GM19438 (cell line): ENCODE measurements around the gene NPAS3.

Experiments
- ATAC-seq: cut with Tn5 transposase; IDR thresholded peaks from one replicate; pipeline ENCODE4 v1.9.1; 2021; ENCODE audit warnings: low read depth; ENCODE audit not compliant: unreplicated experiment

The NPAS3 gene

DNA sequence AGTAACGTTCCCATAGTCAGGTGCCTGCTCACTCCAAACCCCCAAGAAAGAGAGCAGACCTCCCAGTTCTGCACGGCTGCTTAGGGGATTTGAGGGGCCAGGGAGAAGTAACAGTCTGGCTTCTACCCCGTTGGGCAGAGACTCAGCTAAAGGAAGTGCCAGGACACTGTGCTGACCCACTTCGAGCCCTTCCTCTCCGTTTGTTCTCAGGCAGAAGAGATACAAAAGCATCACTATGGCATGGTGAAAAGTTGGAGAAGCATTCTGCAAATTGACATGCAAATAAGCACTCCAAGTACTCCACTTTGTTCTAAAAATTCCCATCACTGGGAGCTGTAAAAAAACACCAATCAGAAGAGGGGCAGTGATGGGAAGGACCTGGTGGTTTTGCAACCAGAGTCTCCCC, 773.1 kb downstream of the NPAS3 start:
- ATAC-seq: no peak

DNA sequence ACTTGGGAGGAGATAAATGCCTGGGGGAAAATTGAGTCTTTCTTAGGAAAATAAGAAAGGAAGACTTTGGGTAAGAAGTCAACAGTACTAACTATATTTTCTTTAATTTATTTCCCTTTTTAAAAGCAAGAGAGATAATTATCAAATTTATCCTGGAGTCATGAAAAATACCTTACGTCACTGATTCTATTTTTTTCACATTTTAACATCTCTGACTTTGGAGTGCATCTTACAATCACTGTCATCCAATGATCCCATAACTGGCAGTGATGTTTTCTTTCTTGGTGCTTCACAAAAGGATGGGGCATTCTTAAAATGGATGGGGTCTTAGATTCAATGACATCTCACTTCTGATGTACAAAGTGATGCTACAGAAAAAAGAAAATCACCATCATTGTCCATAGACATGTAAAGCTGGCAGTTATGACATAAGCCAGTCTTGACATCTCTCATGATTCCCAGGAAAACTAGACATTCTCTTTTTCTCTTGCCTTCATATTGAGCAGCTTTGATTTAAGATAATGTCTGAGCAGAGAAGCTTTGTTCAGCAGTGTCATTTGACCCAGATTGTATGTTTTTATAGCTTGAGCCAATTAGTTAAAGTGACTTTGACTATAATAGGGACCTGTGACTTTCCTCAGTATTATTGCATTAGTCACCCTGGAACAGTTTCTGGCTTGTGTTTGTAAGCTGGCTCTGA, 776.0 kb downstream of the NPAS3 start:
- ATAC-seq: no peak

DNA sequence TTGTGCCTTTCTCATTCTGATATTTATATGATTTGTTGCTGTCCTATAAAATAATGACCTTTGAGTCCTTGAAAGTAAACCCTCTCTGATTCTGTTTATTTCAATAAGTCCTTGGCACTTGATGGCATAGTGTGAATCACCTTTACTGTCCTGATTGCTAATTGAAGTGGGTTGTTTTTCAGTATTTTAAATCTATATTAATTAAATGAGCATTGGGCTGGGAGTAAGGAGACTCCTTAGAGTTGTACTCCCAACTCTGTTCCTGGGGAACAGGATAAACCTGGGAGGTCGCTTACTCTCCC, 776.5 kb downstream of the NPAS3 start:
- no peak for ATAC-seq

DNA sequence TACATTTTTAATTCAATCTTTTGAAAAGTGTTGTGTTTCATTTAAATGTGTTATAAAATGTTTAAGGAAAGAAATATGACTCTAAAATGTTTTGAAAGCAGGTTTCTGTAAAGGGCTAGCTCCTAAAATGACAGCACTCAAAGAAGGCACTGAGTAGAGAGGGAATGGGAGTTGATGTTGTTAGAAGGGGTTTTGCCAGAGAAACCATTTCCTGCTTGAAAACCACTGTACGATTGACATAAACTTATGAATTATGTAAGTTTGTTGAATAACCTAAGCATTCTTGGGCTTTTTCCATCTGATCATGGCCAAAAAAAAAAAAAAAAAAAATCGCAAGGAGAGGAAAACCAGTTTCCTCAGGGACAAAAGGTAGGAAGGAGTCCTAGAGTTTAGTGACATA, 778.2 kb downstream of the NPAS3 start:
- ATAC-seq: no peak

DNA sequence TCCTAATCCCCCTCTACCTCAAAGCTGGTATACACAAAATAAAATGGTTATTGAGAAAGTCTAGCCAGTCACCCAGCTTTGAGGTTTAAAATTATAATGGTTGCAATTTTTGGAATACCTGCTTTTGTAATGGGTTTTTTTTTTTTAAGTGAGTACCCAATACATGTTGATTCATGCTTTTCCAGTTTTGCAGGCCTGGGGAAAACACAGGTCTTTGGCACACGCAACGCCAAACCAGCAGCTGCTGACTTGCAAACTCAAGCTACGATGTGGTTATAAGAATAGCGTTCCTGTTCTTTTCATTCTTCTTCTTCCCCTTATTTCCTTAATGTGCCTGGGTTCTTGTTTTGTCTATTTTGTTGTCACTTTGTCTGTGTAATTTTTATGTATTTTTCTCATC, 779.2 kb downstream of the NPAS3 start:
- ATAC-seq: no peak

DNA sequence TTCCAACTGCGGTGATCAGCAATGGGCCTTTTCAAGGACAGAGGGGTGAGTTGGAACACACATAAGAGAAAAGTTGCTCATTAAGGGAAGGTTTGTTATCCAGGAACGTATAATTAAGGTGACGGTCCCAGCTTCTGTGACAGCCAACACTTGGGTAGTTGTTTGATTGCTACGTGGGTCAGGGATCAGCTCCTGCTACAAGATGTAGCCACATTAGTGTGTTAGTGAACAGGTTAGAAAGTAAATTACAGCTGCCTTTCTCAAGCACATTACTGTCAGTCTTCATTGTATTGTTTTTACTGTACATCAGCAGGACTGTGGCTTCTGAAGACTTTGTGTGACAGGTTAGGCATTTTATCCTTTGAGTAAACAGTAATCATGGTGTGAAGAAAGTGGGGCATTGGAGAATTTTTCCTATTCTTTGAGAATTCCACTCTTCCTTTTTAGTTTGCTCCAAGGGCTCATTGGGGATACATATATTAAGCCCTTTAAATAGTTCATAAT, 781.7 kb downstream of the NPAS3 start:
- ATAC-seq: no peak

DNA sequence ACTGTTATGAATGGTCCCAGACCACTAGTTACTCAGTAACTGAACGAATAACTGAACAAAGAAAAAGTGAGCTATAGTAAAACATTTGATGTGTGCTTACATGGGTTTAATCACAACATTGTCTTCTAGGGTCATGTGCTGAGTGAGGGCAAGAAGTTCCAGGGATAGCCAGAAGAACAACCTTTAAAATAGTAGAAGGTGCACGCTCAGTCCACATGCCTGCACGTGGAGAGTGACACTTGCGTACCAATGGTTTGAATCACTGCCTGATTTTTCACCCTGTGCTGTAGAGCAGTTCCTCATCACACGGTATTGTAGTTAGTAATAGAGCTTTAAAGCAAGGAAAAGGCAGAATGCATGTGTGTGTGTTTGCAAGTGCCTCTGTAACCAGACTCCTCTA, 788.0 kb downstream of the NPAS3 start:
- no peak for ATAC-seq

DNA sequence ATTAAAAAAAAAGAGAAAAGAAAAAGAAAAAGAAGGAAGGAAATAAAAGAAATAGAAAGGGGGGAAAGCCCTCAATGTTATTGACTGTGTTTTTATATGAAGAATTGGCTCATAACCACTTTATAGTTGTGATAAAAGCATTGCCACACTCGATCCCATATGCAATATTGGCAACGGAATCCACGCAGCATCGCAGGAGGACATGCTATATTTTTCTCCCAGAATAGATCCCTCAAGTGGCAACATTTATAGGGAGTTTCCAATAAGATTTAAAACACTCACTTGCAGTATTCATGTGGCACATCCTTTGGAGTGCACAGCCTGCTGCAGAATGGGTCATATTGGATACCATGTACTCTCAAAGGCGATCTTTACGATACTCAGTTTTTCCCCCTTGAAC, 788.9 kb downstream of the NPAS3 start:
- no peak for ATAC-seq

DNA sequence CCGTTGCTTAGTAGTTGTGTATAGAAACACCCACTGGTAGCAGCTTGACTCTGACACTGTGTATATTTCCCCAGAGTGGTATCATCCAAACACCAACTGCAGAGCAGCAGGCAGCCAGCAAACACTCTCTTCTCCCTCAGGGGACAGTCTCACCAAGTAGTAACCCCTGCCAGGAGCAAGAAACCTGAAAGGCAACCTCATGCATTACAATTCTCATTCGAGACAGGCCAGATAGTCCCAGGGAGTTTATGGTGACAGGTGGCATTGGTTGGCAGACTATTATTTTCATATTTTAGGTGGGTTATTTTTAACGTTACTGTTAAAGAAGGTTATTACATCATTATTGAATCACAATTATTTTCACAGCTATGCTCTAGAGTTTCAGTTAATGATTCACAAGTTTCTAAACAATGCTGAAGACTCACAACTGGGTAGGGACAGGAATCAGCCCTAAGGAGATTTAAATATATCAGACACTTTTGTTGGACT, 789.4 kb downstream of the NPAS3 start:
- no peak for ATAC-seq

DNA sequence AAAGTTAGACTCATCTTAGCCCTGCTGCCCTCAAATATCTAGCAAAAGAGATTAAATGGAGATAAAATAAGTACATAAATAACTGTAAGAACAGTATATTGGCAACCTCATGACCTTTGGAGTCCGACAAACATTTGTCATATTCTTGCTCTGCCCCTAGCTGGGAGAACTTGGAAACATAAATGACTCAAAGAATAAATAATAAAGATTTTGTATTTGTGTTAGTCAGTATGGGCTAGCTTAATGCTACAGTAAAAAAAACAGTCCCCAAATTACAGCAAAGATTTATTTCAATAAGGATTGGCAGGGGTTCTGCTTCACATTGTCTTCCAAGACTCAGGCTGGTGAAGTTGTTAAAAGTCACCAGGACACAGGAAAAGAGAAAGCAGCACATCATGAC, 791.5 kb downstream of the NPAS3 start:
- no peak for ATAC-seq

DNA sequence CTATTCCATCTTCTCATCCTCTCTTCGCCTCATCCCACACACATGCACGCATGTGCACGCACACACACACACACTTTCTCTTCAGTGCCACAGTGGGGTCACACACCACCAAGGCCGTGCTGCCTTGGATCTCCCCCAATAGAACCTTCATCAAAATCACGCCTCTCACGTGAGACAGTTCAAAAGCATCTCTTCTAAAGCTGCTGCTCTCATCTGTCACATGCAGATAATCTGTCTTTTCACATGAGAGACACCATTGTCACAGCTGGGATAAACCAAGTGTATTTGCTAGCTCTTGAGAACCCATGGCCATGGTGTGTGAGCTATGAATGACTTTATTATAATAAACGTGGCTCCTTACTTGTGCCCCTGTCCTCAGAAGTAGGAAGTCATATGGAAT, 793.5 kb downstream of the NPAS3 start:
- ATAC-seq: no peak

DNA sequence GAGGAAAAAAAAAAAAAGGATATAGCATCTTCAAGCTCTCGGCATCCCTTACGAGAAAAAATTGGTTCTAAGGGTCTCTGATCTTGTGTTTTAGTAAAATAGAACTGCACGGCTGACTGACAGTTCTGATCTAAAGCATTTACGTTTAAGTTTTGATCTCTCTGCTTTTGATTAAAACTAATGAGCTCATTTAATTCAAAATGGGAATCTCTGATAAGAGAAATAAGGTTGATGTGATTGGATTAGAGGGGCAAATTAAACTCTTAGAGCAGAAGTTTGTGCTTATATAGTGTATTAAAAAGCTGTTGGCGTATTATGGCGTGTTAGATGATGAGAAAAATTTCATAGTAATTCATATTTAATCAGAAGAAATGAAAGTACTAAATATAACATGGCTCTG, 794.6 kb downstream of the NPAS3 start:
- ATAC-seq: no peak

DNA sequence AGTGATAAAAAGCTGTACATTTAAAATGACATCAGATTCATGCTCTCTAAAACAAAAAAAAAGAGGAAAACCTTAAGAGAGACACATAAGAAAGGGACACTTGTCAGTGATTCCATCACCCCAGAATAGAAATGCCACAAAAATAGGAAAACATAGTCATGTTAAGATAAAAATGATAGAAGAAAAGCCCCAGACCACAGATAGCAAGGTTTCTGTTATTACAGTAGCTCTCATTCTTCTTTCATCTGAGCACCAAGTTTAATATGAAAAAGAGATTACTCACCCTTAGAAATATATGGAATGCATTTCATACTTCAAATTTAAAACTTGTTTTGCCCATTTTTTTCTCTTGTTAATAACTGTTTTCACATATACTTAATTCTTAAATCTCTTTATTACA, 795.0 kb downstream of the NPAS3 start:
- ATAC-seq: no peak

DNA sequence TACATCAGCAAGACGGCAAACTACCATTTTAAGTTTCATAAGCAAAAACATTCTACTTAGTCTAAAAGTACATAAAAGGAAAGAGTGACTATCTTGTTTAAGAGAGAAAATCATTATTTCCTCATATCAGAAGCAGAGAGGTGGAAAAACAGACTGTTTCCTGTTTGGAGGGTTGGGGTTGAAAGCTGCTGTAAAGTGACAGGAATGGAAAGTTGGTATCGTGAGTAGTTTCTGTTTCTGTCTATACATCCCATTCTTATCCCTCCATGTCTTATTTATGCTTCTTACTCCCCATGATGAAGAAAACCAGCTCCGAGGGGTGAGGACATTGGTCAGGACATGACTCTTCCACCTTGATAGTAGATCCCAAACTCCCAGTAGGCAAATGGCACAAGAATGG, 795.7 kb downstream of the NPAS3 start:
- ATAC-seq: no peak

DNA sequence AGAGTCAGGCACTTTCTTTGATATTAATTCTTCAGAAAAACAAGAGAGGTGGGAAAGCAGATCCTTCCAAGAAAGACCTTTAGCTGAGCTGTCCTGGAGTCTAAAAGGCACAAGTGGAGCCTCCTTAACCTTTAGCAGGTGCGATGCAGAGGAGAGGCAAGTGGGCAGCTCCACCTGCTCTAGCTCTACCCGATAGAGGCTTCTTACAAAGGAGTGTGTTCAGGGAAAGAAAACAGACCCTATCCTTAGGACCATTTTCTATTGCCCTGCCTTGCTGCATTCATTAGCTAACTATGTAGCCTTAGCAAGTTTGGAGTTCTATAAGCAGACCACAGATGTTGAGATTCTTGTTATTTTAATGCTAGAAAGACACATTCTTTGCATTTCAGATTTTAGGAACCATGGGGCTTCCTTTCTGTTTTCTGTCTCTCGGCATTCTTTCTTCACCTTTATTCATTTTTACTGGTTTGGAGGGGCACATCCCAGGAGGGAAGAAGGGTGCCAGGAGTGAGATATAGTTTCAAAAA, 797.7 kb downstream of the NPAS3 start:
- ATAC-seq: no peak

DNA sequence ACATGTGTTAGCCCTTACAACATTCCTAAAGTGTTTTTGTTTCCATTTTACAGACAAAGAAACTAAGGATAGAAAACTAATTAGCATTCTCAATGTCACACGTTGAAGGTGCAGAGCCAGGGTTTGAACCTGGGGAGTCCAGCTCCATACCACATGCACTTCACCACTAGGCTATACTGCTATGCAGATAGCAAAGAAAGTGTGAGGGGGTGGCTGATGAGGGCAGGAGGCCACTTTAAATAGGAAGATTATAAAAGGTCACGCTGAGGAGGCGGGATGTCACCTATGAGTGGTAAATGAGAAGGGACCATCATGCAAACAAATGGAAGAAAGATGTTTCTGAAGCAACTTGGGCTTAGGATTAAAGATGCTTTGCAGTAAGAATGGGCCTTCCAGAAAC, 798.3 kb downstream of the NPAS3 start:
- ATAC-seq: no peak

DNA sequence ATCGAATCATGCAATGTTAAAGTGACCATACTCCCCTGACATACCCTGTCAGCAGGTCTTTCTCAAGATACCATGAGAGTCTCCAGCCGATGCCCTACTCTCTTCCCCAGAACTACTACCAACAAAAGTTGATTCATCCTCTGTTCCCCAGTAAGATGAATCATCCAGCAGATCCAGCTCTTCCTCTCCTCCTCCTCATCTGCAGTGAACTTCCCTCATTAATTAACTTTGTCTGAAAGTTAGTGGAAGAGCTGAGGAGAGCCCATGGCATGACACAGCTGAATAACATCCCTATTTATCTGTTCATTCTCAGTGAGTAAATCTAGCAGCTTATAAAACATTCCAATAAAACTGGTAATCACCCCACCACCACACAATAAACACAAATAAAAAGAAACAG, 798.8 kb downstream of the NPAS3 start:
- ATAC-seq: no peak

DNA sequence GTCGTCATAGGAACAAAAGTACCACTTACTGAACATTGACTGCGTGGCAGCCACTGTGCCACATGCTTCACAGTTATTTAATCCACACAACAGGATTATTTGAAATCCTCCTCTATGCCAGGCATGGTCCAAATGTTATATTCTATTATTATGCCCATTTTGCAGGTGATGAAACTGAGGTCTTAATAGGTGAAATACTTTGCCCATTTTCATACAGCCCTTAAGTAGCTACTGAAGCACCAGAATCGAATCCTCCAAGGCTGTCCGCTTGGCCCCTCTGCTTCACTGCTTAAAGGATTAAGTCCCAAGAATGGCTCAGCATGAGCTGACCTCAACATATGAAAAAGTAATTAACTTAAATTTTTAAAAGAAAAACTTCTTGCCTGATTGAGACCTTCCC, 799.4 kb downstream of the NPAS3 start:
- no peak for ATAC-seq

DNA sequence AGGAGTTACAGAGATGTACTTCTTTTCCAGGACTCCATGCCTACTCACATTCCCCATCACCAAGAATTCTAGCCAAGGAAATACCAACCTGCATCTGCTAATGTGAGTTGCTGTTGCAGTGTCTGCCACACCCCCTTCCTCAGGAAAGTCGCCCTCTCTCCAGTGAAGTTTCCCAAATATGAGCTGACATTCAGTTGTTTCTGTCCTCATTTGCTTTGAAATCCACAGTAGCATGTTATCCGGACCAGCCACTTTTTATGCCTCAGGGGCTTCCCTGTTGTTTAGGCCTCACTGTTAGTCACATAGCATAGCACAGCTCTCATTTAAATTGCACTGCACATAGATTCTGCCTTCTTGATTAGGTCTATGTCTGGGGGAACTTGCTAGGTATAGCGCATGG, 799.8 kb downstream of the NPAS3 start:
- ATAC-seq: no peak

DNA sequence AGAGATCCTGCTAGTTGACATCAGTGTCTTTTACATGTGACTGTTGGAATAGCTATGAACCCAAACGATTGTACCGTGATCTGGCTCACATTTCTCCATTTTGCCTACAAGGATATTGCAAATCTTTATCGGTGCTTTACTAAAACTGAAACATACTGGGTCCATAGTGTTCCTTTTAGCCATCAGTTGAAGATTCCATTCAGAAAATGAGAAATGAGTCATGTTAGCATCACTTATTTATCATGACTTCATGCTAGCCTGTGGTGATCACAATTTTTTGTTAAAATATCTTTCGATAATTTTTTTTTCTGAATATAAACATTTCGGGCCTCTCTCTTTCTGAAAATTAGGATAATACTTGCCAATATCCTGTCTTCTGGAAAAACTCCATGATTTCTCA, 801.9 kb downstream of the NPAS3 start:
- ATAC-seq: no peak

DNA sequence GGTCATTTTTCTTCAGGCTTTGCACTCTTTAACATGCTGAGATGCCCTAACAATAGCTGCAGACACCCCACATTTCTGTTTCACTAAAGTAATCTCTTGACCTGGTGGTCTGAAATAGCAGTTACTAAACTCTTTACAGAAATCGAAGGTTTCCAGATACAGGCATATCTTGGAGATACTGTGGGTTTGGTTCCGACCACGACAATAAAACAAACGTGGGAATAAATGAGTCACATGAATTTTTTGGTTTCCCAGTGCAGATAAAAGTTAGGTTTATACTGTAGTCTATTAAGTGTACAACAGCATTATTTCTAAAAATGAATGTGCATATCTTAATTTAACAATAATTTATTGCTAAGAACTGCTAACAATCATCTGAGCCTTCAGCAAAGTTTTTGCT, 803.5 kb downstream of the NPAS3 start:
- ATAC-seq: no peak

DNA sequence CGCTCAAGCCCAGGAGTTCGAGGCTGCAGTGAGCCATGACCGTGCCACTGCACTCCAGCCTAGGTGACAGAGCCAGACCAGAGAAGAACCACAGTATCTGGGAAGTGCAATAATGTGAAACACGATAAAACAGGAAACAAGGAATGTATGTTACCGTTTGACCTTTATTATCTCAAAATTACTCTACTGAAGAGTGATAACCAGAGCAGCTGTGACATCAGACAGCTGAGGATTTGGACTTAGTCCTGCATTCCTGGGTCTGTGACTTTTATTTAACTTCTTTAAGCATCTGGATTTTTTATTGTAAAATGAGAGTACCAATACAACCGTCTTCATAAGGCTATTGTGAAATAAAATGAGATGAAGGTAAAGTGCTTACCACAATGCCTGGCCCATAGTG, 806.5 kb downstream of the NPAS3 start:
- no peak for ATAC-seq

DNA sequence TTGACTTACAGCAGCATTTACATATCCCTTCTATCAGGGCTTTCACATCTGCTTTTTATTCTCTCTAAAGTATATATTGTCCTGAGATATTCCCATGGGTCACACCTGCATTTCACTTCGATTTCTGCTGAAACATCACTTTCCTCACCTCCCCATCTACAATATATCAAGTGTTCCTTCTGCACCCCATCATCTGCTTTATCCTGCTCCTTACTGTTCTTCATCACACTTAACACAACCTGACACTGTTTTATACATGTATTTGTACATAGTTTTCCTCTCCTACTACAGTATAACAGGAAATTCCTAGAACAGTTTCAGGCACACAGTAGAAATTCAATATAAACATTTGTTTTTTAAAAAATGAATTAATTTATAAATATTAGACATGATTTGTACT, 809.1 kb downstream of the NPAS3 start:
- no peak for ATAC-seq
